Karpas-422 (cell line): ENCODE measurements around the gene HOATZ. TPM values are rescaled to one million over a fixed set of nuclear protein-coding genes. Genes with fewer than 3 reads are reported as not detected.

Experiments
- DNase-seq: peaks from one replicate; pipeline ENCODE4 v3.0.0-alpha.2; 2015
- H2AFZ ChIP-seq: fragments of 200-600 bp; sonication (generic); 2 replicates; pipeline ENCODE4 v1.6.1; 2014; ENCODE audit warnings: antibody characterized with exemption, low read length, mixed read lengths
- H3K27ac ChIP-seq: fragments of 200-600 bp; sonication (generic); 2 replicates; pipeline ENCODE4 v1.5.1; 2014; ENCODE audit warnings: mild to moderate bottlenecking, low read length, moderate library complexity
- H3K27me3 ChIP-seq: fragments of 200-600 bp; sonication (generic); 2 replicates; pipeline ENCODE4 v1.6.1; 2014; ENCODE audit warnings: low read length, mixed read lengths
- H3K36me3 ChIP-seq: fragments of 200-600 bp; sonication (generic); 2 replicates; pipeline ENCODE4 v1.6.1; 2014; ENCODE audit warnings: low read length, mixed read lengths; ENCODE audit not compliant: insufficient read depth
- H3K4me1 ChIP-seq: fragments of 200-600 bp; sonication (generic); 2 replicates; pipeline ENCODE4 v1.6.1; 2014; ENCODE audit warnings: mild to moderate bottlenecking, low read length, mixed read lengths
- H3K4me2 ChIP-seq: fragments of 200-600 bp; sonication (generic); 2 replicates; pipeline ENCODE4 v1.6.1; 2014; ENCODE audit warnings: low read length, low read depth, mild to moderate bottlenecking; ENCODE audit not compliant: poor library complexity, severe bottlenecking
- H3K4me3 ChIP-seq: fragments of 200-600 bp; sonication (generic); 2 replicates; pipeline ENCODE4 v1.5.1; 2014; ENCODE audit warnings: mild to moderate bottlenecking, antibody characterized with exemption, low read length, mixed read lengths
- H3K79me2 ChIP-seq: fragments of 200-600 bp; sonication (generic); 2 replicates; pipeline ENCODE4 v1.6.1; 2014; ENCODE audit warnings: mild to moderate bottlenecking, low read length, mixed read lengths
- H3K9ac ChIP-seq: fragments of 200-600 bp; sonication (generic); 2 replicates; pipeline ENCODE4 v1.6.0; 2014; ENCODE audit warnings: low read length
- H3K9me2 ChIP-seq: fragments of 200-600 bp; sonication (generic), shearing (Covaris generic); replicated peaks from 2 replicates; pipeline ENCODE4 v1.6.0; 2014; ENCODE audit warnings: mild to moderate bottlenecking, low read length, moderate library complexity; ENCODE audit not compliant: insufficient read depth
- H3K9me3 ChIP-seq: fragments of 300-700, 200-600 bp; sonication (generic); 2 replicates; pipeline ENCODE4 v1.6.1; 2014; ENCODE audit warnings: low read length, mixed read lengths
- H4K20me1 ChIP-seq: fragments of 200-600 bp; sonication (generic); 2 replicates; pipeline ENCODE4 v1.6.1; 2014; ENCODE audit warnings: mild to moderate bottlenecking, antibody characterized with exemption, low read length, low read depth; ENCODE audit not compliant: insufficient read depth
- total RNA-seq: library from RNA; depleted of rRNA; stranded (reverse); fragments of >200 nt; shearing (Covaris generic); gene quantifications from 2 replicates; pipeline ENCODE4 v1.2.3, GENCODE V29; 2014; ENCODE audit warnings: low replicate concordance

The HOATZ gene
- total RNA-seq, 1 experiment from 2014 or later, result not detected

- no peak for DNase-seq
- no peaks in the 10 kb centered on the region for H3K4me1 ChIP-seq
- H3K9me3 ChIP-seq, result no peaks in the 10 kb centered on the region
- H3K9ac ChIP-seq, result no peak overlapping the region
- H3K27ac ChIP-seq, result no peak overlapping the region
- 0 out of 2 replicates have a peak, but pooled peaks cover under 1% of the 10 kb centered on the region for H3K27me3 ChIP-seq
- no peaks in the 10 kb centered on the region for H3K79me2 ChIP-seq
- H3K36me3 ChIP-seq, result no peaks in the 10 kb centered on the region
- peaks cover 6% of the 10 kb centered on the region; the same call in 1 of the 2 replicates for H3K9me2 ChIP-seq
- no peak overlapping the region for H2AFZ ChIP-seq
- no peaks in the 10 kb centered on the region for H4K20me1 ChIP-seq
- no peak overlapping the region for H3K4me3 ChIP-seq
- no peak overlapping the region for H3K4me2 ChIP-seq
Observed at GRCh38 chr11:111510311-111510710, 4.3 kb upstream of the HOATZ start.

GRCh38 chr11:111512296-111513239, 2.0 kb upstream of the HOATZ start, which contains the start of gene BTG4:
TSS of gene BTG4 (minus strand) at chr11:111512386. CDS start at chr11:111498776, 13,610 bp downstream.
- Histone ChIP-seq H2AFZ (no peak within 1 kb of the TSS), H3K79me2 (no peaks in the 10 kb centered on the region), H4K20me1 (no peaks in the 10 kb centered on the region), H3K9me2 (no peaks in the 10 kb centered on the region), H3K9ac (no peak within 1 kb of the TSS), H3K4me2 (no peak within 1 kb of the TSS), H3K27ac (no peak within 1 kb of the TSS), H3K4me1 (no peaks in the 10 kb centered on the region), H3K9me3 (no peaks in the 10 kb centered on the region), H3K36me3 (no peaks in the 10 kb centered on the region), H3K27me3 (0 out of 2 replicates have a peak, but pooled peaks cover 3% of the 10 kb centered on the region), H3K4me3 (no peak within 1 kb of the TSS)
- DNase-seq, result no peak

GRCh38 chr11:111513240-111513605, 1.4 kb upstream of the HOATZ start:
- H3K79me2 ChIP-seq, result no peaks in the 10 kb centered on the region
- no peaks in the 10 kb centered on the region for H3K9me3 ChIP-seq
- H3K4me1 ChIP-seq, result no peaks in the 10 kb centered on the region
- H3K4me3 ChIP-seq, result no peak overlapping the region
- no peak overlapping the region for H2AFZ ChIP-seq
- H3K27me3 ChIP-seq, result 0 out of 2 replicates have a peak, but pooled peaks cover 3% of the 10 kb centered on the region
- DNase-seq, result no peak
- no peaks in the 10 kb centered on the region for H4K20me1 ChIP-seq
- no peak overlapping the region for H3K4me2 ChIP-seq
- H3K27ac ChIP-seq, result no peak overlapping the region
- no peak overlapping the region for H3K9ac ChIP-seq
- no peaks in the 10 kb centered on the region for H3K9me2 ChIP-seq
- no peaks in the 10 kb centered on the region for H3K36me3 ChIP-seq

GRCh38 chr11:111515591-111515990, 1.0 kb downstream of the HOATZ start:
- no peak overlapping the region for H2AFZ ChIP-seq
- 0 out of 2 replicates have a peak, but pooled peaks cover 3% of the 10 kb centered on the region for H3K27me3 ChIP-seq
- H3K9me3 ChIP-seq, result no peaks in the 10 kb centered on the region
- H4K20me1 ChIP-seq, result no peaks in the 10 kb centered on the region
- DNase-seq, result no peak
- H3K9me2 ChIP-seq, result no peaks in the 10 kb centered on the region
- no peak overlapping the region for H3K4me2 ChIP-seq
- no peaks in the 10 kb centered on the region for H3K36me3 ChIP-seq
- no peaks in the 10 kb centered on the region for H3K79me2 ChIP-seq
- H3K4me3 ChIP-seq, result no peak overlapping the region
- H3K27ac ChIP-seq, result no peak overlapping the region
- H3K9ac ChIP-seq, result no peak overlapping the region
- H3K4me1 ChIP-seq, result no peaks in the 10 kb centered on the region

- no peak overlapping the region for H3K9ac ChIP-seq
Observed at GRCh38 chr11:111518668-111519067, 4.1 kb downstream of the HOATZ start.

GRCh38 chr11:111520560-111520959, 6.0 kb downstream of the HOATZ start:
- H2AFZ ChIP-seq, result no peak overlapping the region
- no peaks in the 10 kb centered on the region for H3K36me3 ChIP-seq
- H3K4me3 ChIP-seq, result no peak overlapping the region
- DNase-seq, result no peak
- H3K79me2 ChIP-seq, result no peaks in the 10 kb centered on the region
- no peaks in the 10 kb centered on the region for H4K20me1 ChIP-seq
- no peak overlapping the region for H3K4me2 ChIP-seq
- 0 out of 2 replicates have a peak, but pooled peaks cover 3% of the 10 kb centered on the region for H3K27me3 ChIP-seq
- no peaks in the 10 kb centered on the region for H3K9me3 ChIP-seq
- H3K9me2 ChIP-seq, result no peaks in the 10 kb centered on the region
- H3K9ac ChIP-seq, result no peak overlapping the region
- H3K27ac ChIP-seq, result no peak overlapping the region
- H3K4me1 ChIP-seq, result no peaks in the 10 kb centered on the region

More at GRCh38 chr11:111518668-111519067, 4.1 kb downstream of the HOATZ start:
- Histone ChIP-seq H3K36me3 (no peaks in the 10 kb centered on the region), H4K20me1 (no peaks in the 10 kb centered on the region), H3K4me3 (no peak overlapping the region), H3K4me1 (no peaks in the 10 kb centered on the region), H3K9me2 (no peaks in the 10 kb centered on the region), H2AFZ (peak overlapping the region; percentile 3; the same call in 1 of the 2 replicates), H3K27ac (no peak overlapping the region), H3K4me2 (no peak overlapping the region), H3K9me3 (no peaks in the 10 kb centered on the region), H3K79me2 (no peaks in the 10 kb centered on the region), H3K27me3 (0 out of 2 replicates have a peak, but pooled peaks cover 6% of the 10 kb centered on the region)
- peak; percentile 67 for DNase-seq

GRCh38 chr11:111521135-111521534, 6.6 kb downstream of the HOATZ start:
- H3K79me2 ChIP-seq, result no peaks in the 10 kb centered on the region
- H3K9me3 ChIP-seq, result no peaks in the 10 kb centered on the region

GRCh38 chr11:111522426-111522825, 7.8 kb downstream of the HOATZ start:
- Histone ChIP-seq H2AFZ (no peak overlapping the region), H3K36me3 (no peaks in the 10 kb centered on the region), H3K4me1 (no peaks in the 10 kb centered on the region), H3K9ac (no peak overlapping the region), H3K79me2 (no peaks in the 10 kb centered on the region), H3K27me3 (0 out of 2 replicates have a peak, but pooled peaks cover 3% of the 10 kb centered on the region), H3K9me2 (no peaks in the 10 kb centered on the region), H3K4me3 (no peak overlapping the region), H3K4me2 (no peak overlapping the region), H3K27ac (no peak overlapping the region), H3K9me3 (no peaks in the 10 kb centered on the region), H4K20me1 (no peaks in the 10 kb centered on the region)
- no peak for DNase-seq

More at GRCh38 chr11:111521135-111521534, 6.6 kb downstream of the HOATZ start:
- H3K36me3 ChIP-seq, result no peaks in the 10 kb centered on the region
- H3K4me3 ChIP-seq, result no peak overlapping the region
- no peak overlapping the region for H3K4me2 ChIP-seq
- no peaks in the 10 kb centered on the region for H3K4me1 ChIP-seq
- H3K27ac ChIP-seq, result no peak overlapping the region
- H2AFZ ChIP-seq, result no peak overlapping the region
- 0 out of 2 replicates have a peak, but pooled peaks cover 3% of the 10 kb centered on the region for H3K27me3 ChIP-seq
- no peaks in the 10 kb centered on the region for H3K9me2 ChIP-seq
- DNase-seq, result no peak
- no peaks in the 10 kb centered on the region for H4K20me1 ChIP-seq
- H3K9ac ChIP-seq, result no peak overlapping the region
